Kidney epithelial cell (primary cell): Measurements from ENCODE around the gene UCKL1. TPM values are rescaled to one million over a fixed set of nuclear protein-coding genes. Genes with fewer than 3 reads are reported as not detected.

Experiments
- DNase-seq: peaks from one replicate; pipeline ENCODE4 v3.0.0-alpha.2; 2010; ENCODE audit warnings: low read depth
- H3K27me3 ChIP-seq: 2 replicates; pipeline ENCODE4 v1.6.0; 2011; ENCODE audit warnings: low read length; ENCODE audit not compliant: control insufficient read depth, insufficient read depth
- H3K36me3 ChIP-seq: 2 replicates; pipeline ENCODE4 v1.5.1; 2011; ENCODE audit warnings: low read length; ENCODE audit not compliant: control insufficient read depth, insufficient read depth
- H3K4me3 ChIP-seq: 2 replicates; pipeline ENCODE4 v1.5.1; 2011; ENCODE audit warnings: low read depth, mild to moderate bottlenecking, control low read depth, low read length
- total RNA-seq: library from RNA; depleted of rRNA; stranded (reverse); fragments of >200 nt; gene quantifications from 2 replicates; pipeline ENCODE4 v1.2.3, GENCODE V29; 2015
- TF ChIP-seq, protein P1 (sequence below): IDR thresholded peaks from 2 replicates; pipeline ENCODE4 v1.5.1; 2011; ENCODE audit warnings: mild to moderate bottlenecking, moderate library complexity, low read length, control low read depth, inconsistent platforms; ENCODE audit not compliant: insufficient read depth, poor library complexity, severe bottlenecking

Gene UCKL1
- total RNA-seq, 1 donor from 2014 or later = 19.6 TPM

DNA sequence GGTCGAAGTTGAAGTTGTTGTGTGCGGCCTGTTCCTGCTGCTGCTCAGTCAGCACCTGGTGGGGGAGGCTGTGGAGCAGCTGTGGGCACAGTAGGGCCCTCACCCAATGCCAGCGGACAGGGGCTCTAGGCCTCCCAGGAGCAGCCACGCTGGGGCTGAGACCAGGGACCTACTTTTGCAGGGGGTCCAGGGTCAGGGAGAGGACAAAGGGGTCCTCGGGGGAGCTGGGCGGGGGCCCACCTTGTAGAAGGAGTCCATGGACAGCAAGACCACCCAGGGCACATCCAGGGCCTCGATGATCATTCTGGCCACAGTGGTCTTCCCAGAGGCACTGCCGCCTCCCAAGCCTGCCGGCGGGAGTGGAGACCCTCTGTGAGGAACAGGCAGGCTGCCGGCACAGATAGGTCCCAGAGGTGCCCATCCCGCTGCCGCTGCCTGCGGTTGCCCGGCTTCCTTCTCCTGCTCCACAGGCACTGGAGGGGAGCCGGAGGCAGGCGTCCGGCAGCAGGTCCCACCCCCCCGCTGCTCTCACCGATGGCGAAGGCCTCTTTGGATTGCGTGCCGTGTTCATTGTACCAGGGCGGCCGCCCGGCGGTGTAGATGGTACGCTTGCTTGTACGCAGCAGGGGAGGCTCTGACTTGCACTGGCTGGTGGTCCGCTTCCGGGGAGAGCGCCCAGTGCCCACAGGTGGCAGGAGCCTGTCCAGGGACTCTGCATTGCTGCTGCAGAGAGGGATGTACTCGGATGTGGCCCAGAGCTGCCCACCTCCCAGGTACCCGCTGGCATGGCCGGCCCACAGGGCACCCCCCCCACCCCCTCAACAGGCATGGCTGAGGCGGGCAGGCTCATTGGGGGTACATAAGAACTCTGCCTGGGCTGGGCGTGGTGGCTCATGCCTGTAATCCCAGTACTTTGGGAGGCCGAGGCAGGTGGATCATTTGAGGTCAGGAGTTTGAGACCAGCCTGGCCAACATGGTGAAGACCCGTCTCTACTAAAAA lies 10.0 kb downstream of the UCKL1 start:
- H3K4me3 ChIP-seq = no peak overlapping the region
- H3K27me3 ChIP-seq = no peaks in the 10 kb centered on the region
- no peak for DNase-seq
- TF ChIP-seq, protein P1, sequence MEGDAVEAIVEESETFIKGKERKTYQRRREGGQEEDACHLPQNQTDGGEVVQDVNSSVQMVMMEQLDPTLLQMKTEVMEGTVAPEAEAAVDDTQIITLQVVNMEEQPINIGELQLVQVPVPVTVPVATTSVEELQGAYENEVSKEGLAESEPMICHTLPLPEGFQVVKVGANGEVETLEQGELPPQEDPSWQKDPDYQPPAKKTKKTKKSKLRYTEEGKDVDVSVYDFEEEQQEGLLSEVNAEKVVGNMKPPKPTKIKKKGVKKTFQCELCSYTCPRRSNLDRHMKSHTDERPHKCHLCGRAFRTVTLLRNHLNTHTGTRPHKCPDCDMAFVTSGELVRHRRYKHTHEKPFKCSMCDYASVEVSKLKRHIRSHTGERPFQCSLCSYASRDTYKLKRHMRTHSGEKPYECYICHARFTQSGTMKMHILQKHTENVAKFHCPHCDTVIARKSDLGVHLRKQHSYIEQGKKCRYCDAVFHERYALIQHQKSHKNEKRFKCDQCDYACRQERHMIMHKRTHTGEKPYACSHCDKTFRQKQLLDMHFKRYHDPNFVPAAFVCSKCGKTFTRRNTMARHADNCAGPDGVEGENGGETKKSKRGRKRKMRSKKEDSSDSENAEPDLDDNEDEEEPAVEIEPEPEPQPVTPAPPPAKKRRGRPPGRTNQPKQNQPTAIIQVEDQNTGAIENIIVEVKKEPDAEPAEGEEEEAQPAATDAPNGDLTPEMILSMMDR = no peak
- peaks cover 6% of the 10 kb centered on the region for H3K36me3 ChIP-seq

DNA sequence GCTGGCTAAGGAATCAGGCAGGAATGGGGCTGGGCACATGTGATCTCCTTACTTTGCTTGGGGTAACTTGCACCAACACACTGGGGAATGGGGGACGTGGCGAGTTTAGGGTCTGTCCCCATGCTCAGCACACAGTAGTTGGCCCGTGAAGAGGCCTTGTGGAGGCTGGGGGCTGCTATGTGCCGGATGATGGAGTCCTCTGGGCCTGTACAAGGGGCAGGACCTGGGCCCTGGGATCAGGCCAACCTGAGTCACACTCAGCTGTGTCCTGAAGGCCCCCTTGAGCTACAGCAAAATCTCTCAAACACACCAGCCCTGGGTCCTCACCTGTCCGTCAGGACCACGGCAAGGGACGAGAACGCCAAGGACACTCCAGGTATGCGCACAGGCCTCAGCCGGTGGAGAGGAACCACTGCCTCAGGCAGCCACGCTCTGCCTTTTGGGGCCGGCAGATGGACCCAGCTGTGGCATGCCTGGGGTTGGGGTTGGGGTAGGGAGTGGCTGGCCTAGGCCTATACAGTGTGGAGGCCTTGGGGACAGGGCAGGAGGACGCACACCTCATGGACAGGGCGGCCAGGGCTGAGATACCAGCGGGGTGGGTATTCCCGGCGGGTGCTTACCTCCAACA lies 11.1 kb downstream of the UCKL1 start:
- no peak for DNase-seq
- peaks cover 6% of the 10 kb centered on the region for H3K36me3 ChIP-seq
- no peak overlapping the region for H3K4me3 ChIP-seq
- H3K27me3 ChIP-seq = no peaks in the 10 kb centered on the region
- TF ChIP-seq, protein P1 = no peak

DNA sequence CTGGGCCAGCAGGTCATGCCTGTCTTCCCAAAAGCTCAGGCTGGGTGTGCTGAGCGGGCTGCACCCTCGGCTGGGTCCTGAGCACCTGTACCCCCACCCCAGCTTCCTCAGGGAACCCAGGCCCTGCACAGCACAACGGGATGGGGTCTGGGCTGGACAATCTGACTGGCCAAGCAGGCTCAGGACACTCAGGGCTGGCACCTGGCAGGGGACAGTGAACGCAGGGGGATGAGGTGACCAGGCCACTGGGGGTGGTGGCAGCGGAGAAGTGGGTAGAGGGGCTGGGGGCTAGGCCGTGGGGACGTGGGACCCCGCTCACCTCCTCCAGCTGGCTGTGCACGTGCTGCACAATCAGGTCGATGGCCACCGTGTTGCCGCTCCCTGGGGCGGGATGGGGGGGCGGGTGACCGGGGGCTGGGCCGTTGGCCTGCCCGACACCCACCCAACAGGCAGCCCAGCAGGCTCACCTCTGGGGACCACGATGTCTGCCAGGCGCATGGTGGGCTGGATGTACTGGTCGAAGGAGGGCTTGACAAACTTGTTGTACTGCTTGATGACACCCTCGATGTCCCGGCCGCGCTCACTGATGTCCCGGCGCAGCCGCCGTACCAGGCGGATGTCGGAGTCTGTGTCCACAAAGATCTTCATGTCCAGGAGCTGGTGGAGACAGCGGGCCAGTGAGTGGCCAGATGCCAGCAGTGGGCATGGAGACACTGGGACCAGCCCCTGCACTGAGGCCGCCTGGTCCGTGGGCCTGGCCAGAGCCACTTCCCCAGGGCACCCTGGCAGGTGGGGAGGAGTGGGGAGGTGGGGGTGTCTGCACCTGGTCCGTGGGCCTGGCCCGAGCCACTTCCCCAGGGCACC lies 11.9 kb downstream of the UCKL1 start:
- Histone ChIP-seq H3K36me3 (peaks cover 6% of the 10 kb centered on the region), H3K4me3 (no peak overlapping the region), H3K27me3 (no peaks in the 10 kb centered on the region)
- TF ChIP-seq, protein P1 = no peak
- no peak for DNase-seq

DNA sequence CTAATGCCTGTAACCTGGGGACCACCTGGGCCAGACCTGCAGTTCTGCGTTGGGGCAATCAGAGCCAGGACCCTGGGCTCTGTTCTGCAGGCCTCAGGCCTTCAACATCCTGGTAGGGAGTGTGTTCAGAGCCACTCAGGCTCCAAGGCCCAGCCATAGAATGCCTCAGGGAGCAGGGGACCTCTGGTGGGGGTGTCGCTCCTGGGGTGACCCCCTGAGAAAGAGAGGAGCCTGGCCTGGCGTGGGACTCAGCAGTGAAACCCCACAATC lies 12.5 kb downstream of the UCKL1 start:
- H3K4me3 ChIP-seq = no peak overlapping the region
- TF ChIP-seq, protein P1 = no peak
- peaks cover 7% of the 10 kb centered on the region for H3K36me3 ChIP-seq
- no peaks in the 10 kb centered on the region for H3K27me3 ChIP-seq
- no peak for DNase-seq

DNA sequence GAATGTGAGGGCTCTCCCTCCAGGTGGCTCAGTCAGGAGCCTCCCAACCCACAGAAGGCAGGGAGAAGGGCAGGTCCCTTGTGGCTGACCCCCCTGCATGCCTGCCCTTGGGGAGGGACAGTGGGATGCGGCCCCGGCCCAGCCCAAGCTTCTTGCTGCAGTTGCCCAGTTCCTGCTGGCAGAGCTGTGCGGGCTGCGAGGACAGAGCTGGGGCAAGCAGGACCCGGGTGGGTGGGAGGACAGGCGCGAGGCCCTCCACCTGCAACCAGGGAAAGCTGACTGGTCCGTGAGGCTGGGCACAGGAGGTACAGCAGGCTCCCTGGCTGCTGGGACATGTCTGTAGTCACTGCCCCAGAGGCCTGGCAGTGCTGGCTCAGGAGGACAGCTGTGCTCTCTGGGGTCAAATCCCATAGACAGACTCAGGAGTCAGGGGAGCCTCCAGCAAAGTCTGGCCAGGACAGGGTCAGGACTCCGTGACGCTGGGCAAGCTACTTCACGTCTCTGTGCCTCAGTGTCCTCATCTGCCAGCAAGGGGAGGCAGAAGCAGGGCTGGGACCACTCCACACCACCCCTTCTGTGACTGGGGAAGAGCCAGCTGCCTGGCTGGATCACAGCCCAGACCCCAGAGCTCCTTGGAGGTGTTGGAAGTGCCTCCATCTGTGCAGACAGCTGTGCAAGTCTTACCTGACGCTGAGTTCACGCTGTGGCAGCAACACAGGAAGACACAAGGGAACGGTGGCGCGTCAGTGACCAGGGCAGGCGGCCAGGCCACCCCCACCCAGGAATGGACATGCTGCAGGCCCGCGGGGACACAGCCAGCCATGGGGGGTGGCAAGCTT lies 13.0 kb downstream of the UCKL1 start:
- Histone ChIP-seq H3K36me3 (peaks cover 7% of the 10 kb centered on the region), H3K4me3 (no peak overlapping the region), H3K27me3 (no peaks in the 10 kb centered on the region)
- DNase-seq = no peak
- TF ChIP-seq, protein P1 = no peak
